ENCODE measurements around the gene NFX1. TPM values are rescaled to one million over a fixed set of nuclear protein-coding genes. Genes with fewer than 3 reads are reported as not detected.

Gene NFX1
- total and polyA plus RNA-seq, 9 of the 15 experiments (the other 6 are each of a cell fraction or from before 2014, with no cell fraction given), result 8.8 to 38.9 (median 26.8) TPM

GRCh38 chr9:33407061-33407460, 116.7 kb downstream of the NFX1 start:
- no TSS peak for BruUV-seq (replicated peaks)
- TF ChIP-seq MEIS2 (IDR thresholded peaks at IDR 0.05; ENCODE audit: partially characterized antibody) (no peak), ZNF277 (CRISPR knock-in tag; IDR thresholded peaks at IDR 0.05; ENCODE audit: borderline replicate concordance) (no peak), OTX1 (CRISPR knock-in tag; IDR thresholded peaks at IDR 0.05) (no peak), ZFP36 (IDR thresholded peaks at IDR 0.05; ENCODE audit: low read depth, low read length, partially characterized antibody) (peak; percentile 72), ZNF12 (CRISPR knock-in tag; IDR thresholded peaks at IDR 0.05) (no peak), NCOA2 (IDR thresholded peaks at IDR 0.05; ENCODE audit: partially characterized antibody in 2 of 2) (no peak), IFI16 (CRISPR knock-in tag; IDR thresholded peaks at IDR 0.05) (no peak), MBD2 (IDR thresholded peaks at IDR 0.05; ENCODE audit: borderline replicate concordance, low read depth) (no peak)
- no peak overlapping the region for H2AFZ ChIP-seq (ENCODE audit: low read depth, low read length)
- in situ Hi-C loops (cut with MboI), result loop anchor here (10.0 kb wide), 1 partner anchor 58 kb away; no protein-coding TSS in a partner anchor
- H3K9me1 ChIP-seq (ENCODE audit: control insufficient read depth, insufficient read depth, low read length), result no peaks in the 10 kb centered on the region
- no peaks in the 10 kb centered on the region for H3K27me3 ChIP-seq (ENCODE audit: control insufficient read depth in 2 of 2, insufficient read depth in 2 of 2, low read length in 2 of 2)
- WGBS (ENCODE audit: insufficient coverage, low coverage, missing lambda C conversion rate), result 71% methylated on average over 2 of the region's 3 CpGs
- FAIRE-seq (no peak), ATAC-seq (no peak), DNase-seq (ENCODE audit: extremely low read depth in 1 of 4, low spot score in 3 of 4) (no peak)
- H3K9ac ChIP-seq (ENCODE audit: insufficient read depth in 1 of 2, low read depth in 2 of 2, low read length in 2 of 2), result no peak overlapping the region
- no peak overlapping the region for H3K27ac ChIP-seq (ENCODE audit: extremely low read depth, low read depth, low read length)
- H4K20me1 ChIP-seq (replicated peaks; ENCODE audit: control insufficient read depth, insufficient read depth, low read length), result no peaks in the 10 kb centered on the region
- H3K9me3 ChIP-seq (replicated peaks; ENCODE audit: control insufficient read depth, insufficient read depth, low read depth, low read length), result no peaks in the 10 kb centered on the region
- H3K4me2 ChIP-seq (ENCODE audit: insufficient read depth, low read length), result no peak overlapping the region
- peaks cover 2 to 26% of the 10 kb centered on the region in 2 experiments; a peak in 2 of 5 replicates for H3K4me1 ChIP-seq (replicated peaks in 1 of 2; ENCODE audit: control insufficient read depth in 2 of 2, insufficient read depth in 2 of 2, low read length in 2 of 2)
- POLR2A ChIA-PET, result no interaction called here
- no peaks in the 10 kb centered on the region for H3K36me3 ChIP-seq (ENCODE audit: control insufficient read depth, insufficient read depth, low read length)
- no peaks in the 10 kb centered on the region for H3K79me2 ChIP-seq (ENCODE audit: control insufficient read depth, insufficient read depth, low read length)
- no peak overlapping the region for H3K4me3 ChIP-seq
- intact Hi-C loops (cut with micrococcal nuclease), result loop anchor here (10.0 kb wide), 1 partner anchor 218 kb away; no protein-coding TSS in a partner anchor
- CTCF ChIA-PET (ENCODE audit: low intra/inter-chr PET ratio), result no interaction called here

All from K562 (cell line).